ENCODE data around the gene SLC29A1. TPM values are rescaled to one million over a fixed set of nuclear protein-coding genes. Genes with fewer than 3 reads are reported as not detected.

Gene SLC29A1
- total RNA-seq, 3 donors from 2014 or later = 106 to 140 (median 110) TPM

GRCh38 chr6:44237021-44237812, 13.8 kb downstream of the SLC29A1 start:
- Histone ChIP-seq H3K27ac (peak overlapping the region; percentile 99), H3K36me3 (no peaks in the 10 kb centered on the region), H3K4me3 (peak overlapping the region; percentile 53 to 78 (median 64)), H3K27me3 (no peaks in the 10 kb centered on the region), H3K4me1 (peaks cover 11 to 26% of the 10 kb centered on the region in 2 donors), H3K9me3 (no peaks in the 10 kb centered on the region)
- no peak for TF ChIP-seq POLR2A (IDR thresholded peaks at IDR 0.05)
- peak in 1 of 3 donors; percentile 27 for TF ChIP-seq CTCF (IDR thresholded peaks at IDR 0.05)
- TF ChIP-seq POLR2AphosphoS5 (IDR thresholded peaks at IDR 0.05) = peak; percentile 10 to 84 (median 57)
- intact Hi-C loops (cut with DNase I; ENCODE audit: low total_unique reads) = loop anchor here (5.0 kb wide), 1 partner anchor 65 kb away; no protein-coding TSS in a partner anchor
- DNase-seq (ENCODE audit: low spot score in 2 of 2) = peak; percentile 91 to 98

- Histone ChIP-seq H3K36me3 (no peaks in the 10 kb centered on the region), H3K27ac (peak overlapping the region; percentile 99), H3K27me3 (no peaks in the 10 kb centered on the region), H3K9me3 (no peaks in the 10 kb centered on the region), H3K4me1 (peaks cover 10 to 26% of the 10 kb centered on the region in 2 donors), H3K4me3 (peak overlapping the region; percentile 53 to 78 (median 64))
- TF ChIP-seq POLR2A (IDR thresholded peaks at IDR 0.05) (peak; percentile 10), POLR2AphosphoS5 (IDR thresholded peaks at IDR 0.05) (peak; percentile 55 to 79 (median 60)), CTCF (IDR thresholded peaks at IDR 0.05) (peak; percentile 98 to 100 (median 99))
- intact Hi-C loops (cut with DNase I; ENCODE audit: low total_unique reads) = loop anchor here (5.0 kb wide), 1 partner anchor 66 kb away; no protein-coding TSS in a partner anchor
- DNase-seq (ENCODE audit: low spot score in 2 of 2) = peak; percentile 75 to 85
These were observed 14.5 kb downstream of the SLC29A1 start for GRCh38 chr6:44237813-44238433.

GRCh38 chr6:44238687-44239350, 15.4 kb downstream of the SLC29A1 start:
- no peak for TF ChIP-seq CTCF (IDR thresholded peaks at IDR 0.05)
- no peak for TF ChIP-seq POLR2AphosphoS5 (IDR thresholded peaks at IDR 0.05)
- TF ChIP-seq POLR2A (IDR thresholded peaks at IDR 0.05) = no peak
- no peak overlapping the region for H3K4me3 ChIP-seq
- intact Hi-C loops (cut with DNase I; ENCODE audit: low total_unique reads) = loop anchor here (5.0 kb wide), 1 partner anchor 67 kb away; no protein-coding TSS in a partner anchor
- H3K9me3 ChIP-seq = no peaks in the 10 kb centered on the region
- peak overlapping the region; percentile 99 for H3K27ac ChIP-seq
- no peak for DNase-seq (ENCODE audit: low spot score in 2 of 2)
- peaks cover 3 to 22% of the 10 kb centered on the region in 2 donors for H3K4me1 ChIP-seq
- no peaks in the 10 kb centered on the region for H3K27me3 ChIP-seq
- no peaks in the 10 kb centered on the region for H3K36me3 ChIP-seq

- H3K27ac ChIP-seq = no peak overlapping the region
- intact Hi-C loops (cut with DNase I; ENCODE audit: low total_unique reads) = no loop called here
- peaks cover 0 to 4% of the 10 kb centered on the region in 2 donors for H3K4me1 ChIP-seq
- no peaks in the 10 kb centered on the region for H3K27me3 ChIP-seq
- TF ChIP-seq POLR2AphosphoS5 (IDR thresholded peaks at IDR 0.05) (no peak), CTCF (IDR thresholded peaks at IDR 0.05) (no peak), POLR2A (IDR thresholded peaks at IDR 0.05) (no peak)
- H3K36me3 ChIP-seq = no peaks in the 10 kb centered on the region
- DNase-seq (ENCODE audit: low spot score in 2 of 2) = no peak
- H3K4me3 ChIP-seq = no peak overlapping the region
- H3K9me3 ChIP-seq = no peaks in the 10 kb centered on the region
These were observed 19.9 kb downstream of the SLC29A1 start for GRCh38 chr6:44243345-44243744.

All from breast epithelium (tissue), 4 donors.